OCI-LY1 (cell line): Measurements from ENCODE around the gene LRRC8D.

Experiments
- CTCF ChIP-seq: fragments of 200-600 bp; sonication (generic), shearing (Covaris generic); IDR thresholded peaks from 2 replicates; pipeline ENCODE4 v1.5.1; 2017; ENCODE audit warnings: mild to moderate bottlenecking, antibody characterized with exemption, low read length, moderate library complexity, mixed read lengths
- EZH2 ChIP-seq: fragments of 200-600 bp; sonication (generic), shearing (Covaris generic); IDR thresholded peaks from 2 replicates; pipeline ENCODE4 v1.8.0; 2017; ENCODE audit warnings: borderline replicate concordance, mixed run types, mild to moderate bottlenecking, antibody characterized with exemption, low read length, moderate library complexity, mixed read lengths

GRCh38 chr1:89978755-89979154 is 157.9 kb downstream of the LRRC8D start:
- TF ChIP-seq CTCF (no peak), EZH2 (no peak)
